GM12878 (cell line): Measurements from ENCODE around the gene TMEM53. TPM values are rescaled to one million over a fixed set of nuclear protein-coding genes. Genes with fewer than 3 reads are reported as not detected.

Experiments
- ATAC-seq: fragments of 200-7000 bp; cut with Tn5 transposase; 3 replicates; pipeline ENCODE4 v1.9.1; 2020; ENCODE audit warnings: mild to moderate bottlenecking, moderate library complexity
- BruUV-seq: library from RNA; stranded (reverse); fragments of 400-500 nt; replicated peaks from 2 replicates; lab custom pipeline; 2021; lab: Mats Ljungman, UMichigan
- CTCF ChIA-PET: fragments of 300-600 bp; sonication (Branson Sonifier 250); formaldehyde crosslinking; extraction: SDS; loops from one replicate; lab custom pipeline; 2021; ENCODE audit warnings: inconsistent platforms; lab: Yijun Ruan, JAX
- POLR2A ChIA-PET: fragments of 350-600 bp; formaldehyde crosslinking; extraction: SDS; loops from one replicate; lab custom pipeline; 2021; ENCODE audit warnings: inconsistent platforms; lab: Charles Lee
- RAD21 ChIA-PET: fragments of 300-600 bp; sonication (Branson Sonifier 250); formaldehyde crosslinking; loops from one replicate; lab custom pipeline; 2023; ENCODE audit warnings: antibody characterized with exemption; ENCODE audit not compliant: unreplicated experiment; lab: Charles Lee
- SMC1A ChIA-PET: fragments of 300-600 bp; sonication (Branson Sonifier 250); formaldehyde crosslinking; loops from one replicate; lab custom pipeline; 2023; ENCODE audit not compliant: unreplicated experiment, uncharacterized antibody; lab: Charles Lee
- DNase-seq: peaks from one replicate; pipeline ENCODE4 v3.0.0-alpha.2; 2011; ENCODE audit warnings: low read depth, low spot score
- FAIRE-seq: peaks from 3 replicates; lab custom pipeline; 2011; peaks lifted over from hg19 to GRCh38; lab: Jason Lieb, UNC
- H2AFZ ChIP-seq: 2 replicates; pipeline ENCODE4 v1.6.0; 2011; ENCODE audit warnings: low read depth, low read length, control low read depth; ENCODE audit not compliant: control insufficient read depth
- H3K27ac ChIP-seq: 2 replicates; pipeline ENCODE4 v1.5.1; 2011; ENCODE audit warnings: control low read depth; ENCODE audit not compliant: control insufficient read depth, insufficient read depth
- H3K27me3 ChIP-seq, 2 experiments: replicated peaks in 1 of 2; 2 replicates each; pipeline versions ENCODE4 v1.6.0 to v1.6.1; 2011; ENCODE audit warnings: low read length in 1 of 2; ENCODE audit not compliant: control insufficient read depth in 2 of 2, insufficient read depth in 2 of 2
- H3K36me3 ChIP-seq, 2 experiments: 2 replicates each; pipeline ENCODE4 v1.5.1; 2011; ENCODE audit warnings: low read length in 1 of 2; ENCODE audit not compliant: control insufficient read depth in 2 of 2, insufficient read depth in 2 of 2
- H3K4me1 ChIP-seq: 2 replicates; pipeline ENCODE4 v1.6.1; 2011; ENCODE audit warnings: mild to moderate bottlenecking, low read length, moderate library complexity, mixed read lengths; ENCODE audit not compliant: control insufficient read depth, insufficient read depth
- H3K4me2 ChIP-seq: 2 replicates; pipeline ENCODE4 v1.6.0; 2011; ENCODE audit warnings: control low read depth; ENCODE audit not compliant: control insufficient read depth, insufficient read depth
- H3K4me3 ChIP-seq: fragments of 200-600 bp; sonication (generic); 2 replicates; pipeline ENCODE4 v1.5.1; 2016
- H3K79me2 ChIP-seq: 2 replicates; pipeline ENCODE4 v1.6.0; 2011; ENCODE audit warnings: low read length; ENCODE audit not compliant: control insufficient read depth, insufficient read depth
- H3K9ac ChIP-seq: 2 replicates; pipeline ENCODE4 v1.8.0; 2011; ENCODE audit warnings: low read length, control low read depth, mixed read lengths; ENCODE audit not compliant: control insufficient read depth, insufficient read depth
- H3K9me3 ChIP-seq: replicated peaks from 3 replicates; pipeline ENCODE4 v1.5.1; 2011; ENCODE audit warnings: mild to moderate bottlenecking, low read length; ENCODE audit not compliant: control insufficient read depth, insufficient read depth
- H4K20me1 ChIP-seq: 2 replicates; pipeline ENCODE4 v1.6.0; 2011; ENCODE audit not compliant: control insufficient read depth, insufficient read depth
- BCL3 ChIP-seq: IDR thresholded peaks from 2 replicates; pipeline ENCODE4 v1.6.1; 2011; ENCODE audit warnings: borderline replicate concordance, low read depth, mild to moderate bottlenecking, moderate library complexity, low read length; ENCODE audit not compliant: insufficient read depth, poor library complexity, severe bottlenecking
- CEBPZ ChIP-seq: fragments of 150-350 bp; IDR thresholded peaks from 2 replicates; pipeline ENCODE4 v1.6.1; 2016; ENCODE audit warnings: low read depth, low read length
- E2F4 ChIP-seq: IDR thresholded peaks from 2 replicates; pipeline ENCODE4 v1.6.1; 2012; ENCODE audit warnings: low read depth, low read length, improper control_type of control experiment
- EP300 ChIP-seq, 2 experiments: fragments of 150-350 bp in 1 of 2; IDR thresholded peaks; 2 replicates each; pipeline ENCODE4 v1.6.1; 2011 to 2012; ENCODE audit warnings: low read depth in 2 of 2, low read length in 2 of 2, borderline replicate concordance in 1 of 2, improper control_type of control experiment in 1 of 2, inconsistent platforms in 1 of 2; ENCODE audit not compliant: control insufficient read depth in 1 of 2
- HCFC1 ChIP-seq: fragments of 150-350 bp; IDR thresholded peaks from 2 replicates; pipeline ENCODE4 v1.6.1; 2014; ENCODE audit warnings: low read length
- NFIC ChIP-seq: IDR thresholded peaks from 2 replicates; pipeline ENCODE4 v1.6.1; 2012; ENCODE audit warnings: low read depth, mild to moderate bottlenecking, inconsistent platforms, low read length, moderate library complexity
- POU2F2 ChIP-seq: IDR thresholded peaks from 3 replicates; pipeline ENCODE4 v1.6.1; 2011; ENCODE audit warnings: low read depth, mild to moderate bottlenecking, low read length, borderline replicate concordance
- SIN3A ChIP-seq: IDR thresholded peaks from 2 replicates; pipeline ENCODE4 v1.6.1; 2012; ENCODE audit warnings: low read depth, low read length, improper control_type of control experiment
- STAT1 ChIP-seq: fragments of 450-650 bp; conservative IDR thresholded peaks from 2 replicates; pipeline ENCODE4 v1.6.1; 2014; ENCODE audit warnings: antibody characterized with exemption, mild to moderate bottlenecking
- TCF3 ChIP-seq: IDR thresholded peaks from 2 replicates; pipeline ENCODE4 v1.6.1; 2012; ENCODE audit warnings: low read depth, mild to moderate bottlenecking, low read length, borderline replicate concordance; ENCODE audit not compliant: insufficient read depth
- USF1 ChIP-seq: IDR thresholded peaks from 2 replicates; pipeline ENCODE4 v1.6.1; 2011; ENCODE audit warnings: borderline replicate concordance, low read depth, mild to moderate bottlenecking, moderate library complexity, mixed read lengths, low read length; ENCODE audit not compliant: insufficient read depth; ENCODE audit errors: extremely low read length
- USF2 ChIP-seq: IDR thresholded peaks from 2 replicates; pipeline ENCODE4 v1.6.1; 2011; ENCODE audit warnings: low read depth, low read length, improper control_type of control experiment, borderline replicate concordance
- WRNIP1 ChIP-seq: IDR thresholded peaks from 2 replicates; pipeline ENCODE4 v1.6.1; 2011; ENCODE audit warnings: low read depth, low read length, improper control_type of control experiment, borderline replicate concordance
- WGBS: methylation state at CpG from one replicate; pipeline ENCODE4 v1.1.6; 2016; ENCODE audit warnings: low lambda C conversion rate; ENCODE audit not compliant: insufficient replicate concordance, insufficient coverage; ENCODE audit errors: missing lambda C conversion rate; 5-methylcytosine and 5-hydroxymethylcytosine counted together
- in situ Hi-C: fragments of 300-500 bp; cut with MboI; formaldehyde crosslinking; loops from 9 replicates; pipeline ENCODE4 v1.14.3; 2018; ENCODE audit warnings: mixed read lengths
- intact Hi-C: fragments of 100-400 bp; cut with micrococcal nuclease; formaldehyde crosslinking; loops from one replicate; pipeline ENCODE4 v1.14.2; 2022; ENCODE audit not compliant: unreplicated experiment
- polyA plus RNA-seq, 11 experiments: library from polyadenylated mRNA; depleted of rRNA in 4 of 11; unstranded in 6 of 11; stranded (reverse) in 5 of 11; fragments of >200 nt; fragmentation: Nextera tagmentation in 4 of 11; fragmentation: Illumina TruSeq in 1 of 11; extraction: Ambion mirVana in 4 of 11; extraction: Trizol in 1 of 11; gene quantifications; 1 replicate in 1 of 11; 2 replicates in 10 of 11; pipeline versions ENCODE4 v1.2.1 to v1.2.3, GENCODE V29; 2011 to 2016; ENCODE audit warnings: inconsistent platforms in 2 of 11, missing spikeins in 2 of 11, low read depth in 1 of 11
- total RNA-seq, 4 experiments: library from RNA; depleted of rRNA in 3 of 4; stranded (reverse); fragments of >200 nt in 3 of 4; fragmentation: Illumina TruSeq in 1 of 4; extraction: Trizol in 1 of 4; gene quantifications; 2 replicates each; pipeline versions ENCODE4 v1.2.1 to v1.2.3, GENCODE V29; 2013 to 2021

The TMEM53 gene
- total and polyA plus RNA-seq, 10 of the 15 experiments (the other 5 are each of a cell fraction or from before 2014, with no cell fraction given), result 3.1 to 23.9 (median 11.1) TPM

- TF ChIP-seq EP300 (IDR thresholded peaks at IDR 0.05; ENCODE audit: borderline replicate concordance in 1 of 2, control insufficient read depth in 1 of 2, low read depth in 2 of 2, low read length in 2 of 2) (peak in 1 of 2 experiments; percentile 20; a peak in 1 of 4 replicates), CEBPZ (no peak)
Observed at GRCh38 chr1:44693159-44693558, 18.9 kb upstream of the TMEM53 start (continued).

GRCh38 chr1:44689447-44689765 is 15.1 kb upstream of the TMEM53 start:
- H3K9me3 ChIP-seq, result no peaks in the 10 kb centered on the region
- peaks cover 19% of the 10 kb centered on the region for H3K4me1 ChIP-seq
- RAD21 ChIA-PET, result no interaction called here
- no peak overlapping the region for H2AFZ ChIP-seq
- in situ Hi-C loops, result no loop called here
- no TSS peak for BruUV-seq
- FAIRE-seq, result no peak
- no peak overlapping the region for H3K4me2 ChIP-seq
- POLR2A ChIA-PET, result interaction anchor here (1.9 kb wide), 1 partner anchor 17 kb away, joined by 5 read pairs; no protein-coding TSS in a partner anchor
- H3K36me3 ChIP-seq, result no peaks in the 10 kb centered on the region
- CTCF ChIA-PET, result interaction anchor here (0.9 to 3.7 kb wide), 2 partner anchors 9 to 14 kb away, joined by 3 to 15 read pairs; partner anchors contain the start of genes ARMH1 and TMEM53
- DNase-seq, result no peak
- 97% methylated on average over 3 of the region's 3 CpGs for WGBS
- no peak overlapping the region for H3K9ac ChIP-seq
- no peaks in the 10 kb centered on the region for H3K27me3 ChIP-seq
- intact Hi-C loops, result no loop called here
- no peaks in the 10 kb centered on the region for H3K79me2 ChIP-seq
- SMC1A ChIA-PET, result interaction anchor here (1.0 kb wide), 1 partner anchor 23 kb away, joined by 3 read pairs; no protein-coding TSS in a partner anchor
- no peak overlapping the region for H3K27ac ChIP-seq
- no peak for ATAC-seq
- H4K20me1 ChIP-seq, result no peaks in the 10 kb centered on the region
- H3K4me3 ChIP-seq, result no peak overlapping the region
- TF ChIP-seq TCF3, result no peak
- no peak for TF ChIP-seq STAT1
- TF ChIP-seq BCL3, result no peak
- no peak for TF ChIP-seq NFIC
- TF ChIP-seq SIN3A, result no peak
- no peak for TF ChIP-seq POU2F2
- TF ChIP-seq USF1, result no peak
- no peak for TF ChIP-seq E2F4
- no peak for TF ChIP-seq WRNIP1
- TF ChIP-seq HCFC1, result no peak
- no peak for TF ChIP-seq USF2
